HG03025 (cell line): ENCODE data around the gene AGTPBP1.

Experiments used
- ATAC-seq: cut with Tn5 transposase; IDR thresholded peaks from one replicate; pipeline ENCODE4 v1.9.1; 2021; ENCODE audit warnings: mild to moderate bottlenecking, moderate library complexity; ENCODE audit not compliant: unreplicated experiment, low FRiP score

AGTPBP1 gene

GRCh38 chr9:85547599-85547998 lies 194.2 kb downstream of the AGTPBP1 start:
- no peak for ATAC-seq

- ATAC-seq: no peak
These were observed 198.6 kb downstream of the AGTPBP1 start for GRCh38 chr9:85543196-85543595.

GRCh38 chr9:85541876-85542275 lies 199.9 kb downstream of the AGTPBP1 start:
- no peak for ATAC-seq

GRCh38 chr9:85536514-85536913 lies 205.2 kb downstream of the AGTPBP1 start:
- ATAC-seq: no peak

- ATAC-seq: no peak
These were observed 205.7 kb downstream of the AGTPBP1 start for GRCh38 chr9:85536076-85536475.

- ATAC-seq: no peak
These were observed 207.4 kb downstream of the AGTPBP1 start for GRCh38 chr9:85534340-85534739.

- ATAC-seq: no peak
These were observed 208.2 kb downstream of the AGTPBP1 start for GRCh38 chr9:85533538-85533937.

- ATAC-seq: no peak
These were observed 211.0 kb downstream of the AGTPBP1 start for GRCh38 chr9:85530721-85531120.

- ATAC-seq: no peak
These were observed 213.1 kb downstream of the AGTPBP1 start for GRCh38 chr9:85528607-85529006.

GRCh38 chr9:85528142-85528541 lies 213.6 kb downstream of the AGTPBP1 start:
- ATAC-seq: no peak

GRCh38 chr9:85527331-85528020 lies 214.3 kb downstream of the AGTPBP1 start:
- no peak for ATAC-seq

GRCh38 chr9:85524531-85524930 lies 217.2 kb downstream of the AGTPBP1 start:
- no peak for ATAC-seq

- no peak for ATAC-seq
These were observed 218.6 kb downstream of the AGTPBP1 start for GRCh38 chr9:85523202-85523601.

- no peak for ATAC-seq
These were observed 219.2 kb downstream of the AGTPBP1 start for GRCh38 chr9:85522459-85523092.

- no peak for ATAC-seq
These were observed 220.2 kb downstream of the AGTPBP1 start for GRCh38 chr9:85521371-85522197.

GRCh38 chr9:85516976-85517637 lies 224.6 kb downstream of the AGTPBP1 start:
- ATAC-seq: no peak

GRCh38 chr9:85516455-85516854 lies 225.3 kb downstream of the AGTPBP1 start:
- ATAC-seq: no peak

GRCh38 chr9:85515021-85515420 lies 226.7 kb downstream of the AGTPBP1 start:
- no peak for ATAC-seq

- ATAC-seq: no peak
These were observed 227.5 kb downstream of the AGTPBP1 start for GRCh38 chr9:85514256-85514655.

- no peak for ATAC-seq
These were observed 230.0 kb downstream of the AGTPBP1 start for GRCh38 chr9:85511746-85512145.
